HEK293T (cell line): ENCODE results near the gene MTF2.

Source experiments
- ELF4 ChIP-seq: fragments of 450-650 bp; IDR thresholded peaks from 2 replicates; pipeline ENCODE4 v1.6.1; 2017; ENCODE audit warnings: antibody characterized with exemption
- FOXA1 ChIP-seq: fragments of 450-650 bp; IDR thresholded peaks from 2 replicates; pipeline ENCODE4 v1.6.1; 2016; ENCODE audit warnings: mild to moderate bottlenecking
- FOXK2 ChIP-seq: fragments of 450-650 bp; IDR thresholded peaks from 2 replicates; pipeline ENCODE4 v1.6.1; 2016; ENCODE audit warnings: mild to moderate bottlenecking
- LEF1 ChIP-seq: fragments of 450-650 bp; IDR thresholded peaks from 2 replicates; pipeline ENCODE4 v1.6.1; 2017; ENCODE audit warnings: mild to moderate bottlenecking, borderline replicate concordance
- PKNOX1 ChIP-seq: fragments of 450-650 bp; IDR thresholded peaks from 2 replicates; pipeline ENCODE4 v1.6.1; 2016
- SP1 ChIP-seq: fragments of 450-650 bp; IDR thresholded peaks from 2 replicates; pipeline ENCODE4 v1.6.1; 2017
- SUZ12 ChIP-seq: fragments of 450-650 bp; IDR thresholded peaks from 2 replicates; pipeline ENCODE4 v1.6.1; 2016; ENCODE audit warnings: mild to moderate bottlenecking

GRCh38 chr1:93180723-93181613 is 101.9 kb downstream of the MTF2 start, which contains the start of gene CCDC18:
- TF ChIP-seq SUZ12, result no peak
- no peak for TF ChIP-seq ELF4
- TF ChIP-seq PKNOX1, result no peak
- TF ChIP-seq SP1, result no peak
- no peak for TF ChIP-seq LEF1
- no peak for TF ChIP-seq FOXK2
- no peak for TF ChIP-seq FOXA1
